GM23338 (cell line): Measurements from ENCODE around the gene BRAP. TPM values are rescaled to one million over a fixed set of nuclear protein-coding genes. Genes with fewer than 3 reads are reported as not detected.

Source experiments
- ATAC-seq: fragments of 200-7000 bp; cut with Tn5 transposase; 3 replicates; pipeline ENCODE4 v1.9.1; 2020
- DNase-seq: peaks from one replicate; pipeline ENCODE4 v3.0.0-alpha.2; 2015; ENCODE audit warnings: low spot score
- H2AFZ ChIP-seq: fragments of 200-600 bp; sonication (generic); 2 replicates; pipeline ENCODE4 v1.8.0; 2016; ENCODE audit warnings: antibody characterized with exemption, mild to moderate bottlenecking, moderate library complexity
- H3F3A ChIP-seq: fragments of 200-600 bp; sonication (generic); replicated peaks from 2 replicates; pipeline ENCODE4 v1.8.0; 2017; ENCODE audit warnings: antibody characterized with exemption, mixed run types, low read depth
- H3K27ac ChIP-seq: fragments of 200-600 bp; sonication (generic); 2 replicates; pipeline ENCODE4 v1.6.1; 2016; ENCODE audit warnings: low read depth
- H3K27me3 ChIP-seq: fragments of 200-600 bp; sonication (generic); 2 replicates; pipeline ENCODE4 v1.8.0; 2016; ENCODE audit warnings: mild to moderate bottlenecking, mixed run types, moderate library complexity; ENCODE audit not compliant: insufficient read depth
- H3K36me3 ChIP-seq: fragments of 200-600 bp; sonication (generic); 2 replicates; pipeline ENCODE4 v1.8.0; 2016; ENCODE audit warnings: mild to moderate bottlenecking; ENCODE audit not compliant: insufficient read depth
- H3K4me1 ChIP-seq: fragments of 200-600 bp; sonication (generic); 2 replicates; pipeline ENCODE4 v1.8.0; 2016; ENCODE audit warnings: mild to moderate bottlenecking, moderate library complexity; ENCODE audit not compliant: insufficient read depth
- H3K4me2 ChIP-seq: fragments of 200-600 bp; sonication (generic); 2 replicates; pipeline ENCODE4 v1.7.1; 2017; ENCODE audit warnings: mixed run types
- H3K4me3 ChIP-seq: fragments of 200-600 bp; sonication (generic); 2 replicates; pipeline ENCODE4 v1.6.1; 2016; ENCODE audit warnings: mixed run types
- H3K79me2 ChIP-seq: fragments of 200-600 bp; sonication (generic); replicated peaks from 2 replicates; pipeline ENCODE4 v1.8.0; 2017; ENCODE audit warnings: mild to moderate bottlenecking; ENCODE audit not compliant: insufficient read depth
- H3K9me2 ChIP-seq: fragments of 200-600 bp; sonication (generic); 2 replicates; pipeline ENCODE4 v1.8.0; 2017; ENCODE audit not compliant: insufficient read depth
- H4K20me1 ChIP-seq: fragments of 200-600 bp; sonication (generic); replicated peaks from 2 replicates; pipeline ENCODE4 v1.8.0; 2017; ENCODE audit warnings: mild to moderate bottlenecking; ENCODE audit not compliant: insufficient read depth
- H3K27ac Mint-ChIP-seq: 2 replicates; pipeline ENCODE4 v1.8.0; 2020; ENCODE audit warnings: inconsistent platforms, mild to moderate bottlenecking, moderate library complexity, mixed read lengths
- H3K27me3 Mint-ChIP-seq: 3 replicates; pipeline ENCODE4 v1.8.0; 2022; ENCODE audit warnings: low read depth, mild to moderate bottlenecking, moderate library complexity, mixed read lengths, inconsistent platforms; ENCODE audit not compliant: insufficient read depth, poor library complexity
- H3K36me3 Mint-ChIP-seq: 3 replicates; pipeline ENCODE4 v1.8.0; 2021; ENCODE audit warnings: low read depth, mild to moderate bottlenecking, inconsistent platforms, moderate library complexity, mixed read lengths
- H3K4me1 Mint-ChIP-seq: 3 replicates; pipeline ENCODE4 v1.8.0; 2020; ENCODE audit warnings: mild to moderate bottlenecking, inconsistent platforms, mixed read lengths
- H3K4me3 Mint-ChIP-seq: 3 replicates; pipeline ENCODE4 v1.8.0; 2021; ENCODE audit warnings: moderate library complexity, mild to moderate bottlenecking, inconsistent platforms, mixed read lengths
- H3K9me3 Mint-ChIP-seq: 3 replicates; pipeline ENCODE4 v1.8.0; 2020; ENCODE audit warnings: moderate library complexity, mild to moderate bottlenecking, inconsistent platforms, mixed read lengths
- CREB1 ChIP-seq: fragments of 250-450 bp; sonication (Bioruptor Pico); IDR thresholded peaks from 2 replicates; pipeline ENCODE4 v1.5.0; 2020; ENCODE audit warnings: low read depth, mild to moderate bottlenecking, moderate library complexity
- CTCF ChIP-seq, 2 experiments: fragments of 200-600 bp in 1 of 2; sonication (generic) in 1 of 2; conservative IDR thresholded peaks; 2 replicates each; pipeline versions ENCODE4 v1.5.1 to v1.6.1; 2016 to 2017; ENCODE audit warnings: antibody characterized with exemption in 2 of 2, low read depth in 2 of 2, mild to moderate bottlenecking in 2 of 2, moderate library complexity in 1 of 2
- ETS1 ChIP-seq: IDR thresholded peaks from 2 replicates; pipeline ENCODE4 v1.6.1; 2016; ENCODE audit warnings: antibody characterized with exemption
- EZH2 ChIP-seq: fragments of 200-600 bp; sonication (generic); IDR thresholded peaks from one replicate; pipeline ENCODE4 v1.8.0; 2017; ENCODE audit warnings: antibody characterized with exemption, mild to moderate bottlenecking, low read depth; ENCODE audit not compliant: unreplicated experiment
- EZH2phosphoT487 ChIP-seq: fragments of 200-600 bp; sonication (generic); IDR thresholded peaks from one replicate; pipeline ENCODE4 v1.8.1; 2018; ENCODE audit warnings: antibody characterized with exemption; ENCODE audit not compliant: unreplicated experiment
- JUNB ChIP-seq: IDR thresholded peaks from one replicate; pipeline ENCODE4 v1.6.1; 2016; ENCODE audit warnings: antibody characterized with exemption; ENCODE audit not compliant: unreplicated experiment
- NANOG ChIP-seq: IDR thresholded peaks from 2 replicates; pipeline ENCODE4 v1.6.1; 2016; ENCODE audit warnings: antibody characterized with exemption, borderline replicate concordance
- POLR2AphosphoS5 ChIP-seq: IDR thresholded peaks from 2 replicates; pipeline ENCODE4 v1.6.1; 2016; ENCODE audit warnings: antibody characterized with exemption, low read depth
- REST ChIP-seq: IDR thresholded peaks from one replicate; pipeline ENCODE4 v1.6.1; 2018; ENCODE audit warnings: antibody characterized with exemption; ENCODE audit not compliant: unreplicated experiment
- STAT1 ChIP-seq: IDR thresholded peaks from one replicate; pipeline ENCODE4 v1.6.1; 2016; ENCODE audit warnings: antibody characterized with exemption; ENCODE audit not compliant: unreplicated experiment
- ZNF114 ChIP-seq: fragments of 250-450 bp; sonication (Bioruptor Pico); IDR thresholded peaks from 2 replicates; pipeline ENCODE4 v1.5.0; 2020; ENCODE audit warnings: mild to moderate bottlenecking, moderate library complexity
- ZNF331 ChIP-seq: fragments of 250-450 bp; sonication (Bioruptor Pico); IDR thresholded peaks from 2 replicates; pipeline ENCODE4 v1.5.0; 2020; ENCODE audit warnings: low read depth, mild to moderate bottlenecking, moderate library complexity
- ZNF462 ChIP-seq: fragments of 250-450 bp; sonication (Bioruptor Pico); IDR thresholded peaks from 2 replicates; pipeline ENCODE4 v1.5.0; 2020; ENCODE audit warnings: mild to moderate bottlenecking, moderate library complexity
- polyA plus RNA-seq: library from polyadenylated mRNA; unstranded; fragments of >200 nt; fragmentation: Nextera tagmentation; extraction: Ambion mirVana; gene quantifications from 2 replicates; pipeline ENCODE4 v1.2.1, GENCODE V29; 2016
- total RNA-seq: library from RNA; depleted of rRNA; stranded (reverse); fragments of >200 nt; shearing (Covaris generic); gene quantifications from 2 replicates; pipeline ENCODE4 v1.2.3, GENCODE V29; 2014

Gene BRAP
- total and polyA plus RNA-seq, 2 experiments from 2014 or later, result 14.9 to 19.4 TPM

- no peak for DNase-seq
- TF ChIP-seq STAT1, result no peak
- no peak for TF ChIP-seq ZNF331 (CRISPR knock-in tag)
- no peak for TF ChIP-seq CREB1 (CRISPR knock-in tag)
- TF ChIP-seq CTCF (conservative IDR thresholded peaks at IDR 0.05; ENCODE audit: low read depth in 2 of 2), result no peak
- TF ChIP-seq ETS1, result no peak
- TF ChIP-seq EZH2, result no peak
- no peak for TF ChIP-seq ZNF462 (CRISPR knock-in tag)
- TF ChIP-seq REST, result no peak
- TF ChIP-seq ZNF114, result no peak
- no peak for TF ChIP-seq JUNB
- TF ChIP-seq EZH2phosphoT487, result no peak
- no peak for TF ChIP-seq NANOG
- TF ChIP-seq POLR2AphosphoS5, result no peak
Observed at GRCh38 chr12:111686574-111687105, 884 bp upstream of the BRAP start.

More at GRCh38 chr12:111686574-111687105, 884 bp upstream of the BRAP start:
- Mint-ChIP-seq H3K4me1 (peaks cover 10% of the 10 kb centered on the region), H3K9me3 (no peaks in the 10 kb centered on the region; the same call in 1 of the 3 replicates), H3K27me3 (peaks cover 5% of the 10 kb centered on the region), H3K4me3 (peak overlapping the region; percentile 98), H3K27ac (peak overlapping the region; percentile 96), H3K36me3 (peaks cover 16% of the 10 kb centered on the region)
- Histone ChIP-seq H3K27me3 (no peaks in the 10 kb centered on the region), H3K79me2 (peaks cover 39% of the 10 kb centered on the region), H3K4me2 (peak overlapping the region; percentile 99), H3K27ac (peak overlapping the region; percentile 97), H3K9me2 (no peaks in the 10 kb centered on the region), H4K20me1 (peaks cover 11% of the 10 kb centered on the region), H3K36me3 (peaks cover 10% of the 10 kb centered on the region), H2AFZ (peak overlapping the region; percentile 99; the same call in 1 of the 2 replicates), H3K4me3 (peak overlapping the region; percentile 97), H3K4me1 (peaks cover 15% of the 10 kb centered on the region), H3F3A (peaks cover 7% of the 10 kb centered on the region; the same call in 1 of the 2 replicates)
- ATAC-seq, result no peak
